HCT116 (cell line): ENCODE measurements around the gene ORC2. TPM values are rescaled to one million over a fixed set of nuclear protein-coding genes. Genes with fewer than 3 reads are reported as not detected.

Experiments
- ATAC-seq: fragments of 200-7000 bp; cut with Tn5 transposase; 2 replicates; pipeline ENCODE4 v1.9.1; 2020; ENCODE audit warnings: mild to moderate bottlenecking, moderate library complexity
- BruUV-seq: library from RNA; stranded (reverse); fragments of 400-500 nt; replicated peaks from 2 replicates; lab custom pipeline; 2021; lab: Mats Ljungman, UMichigan
- CTCF ChIA-PET: fragments of 300-600 bp; sonication (Branson Sonifier 250); formaldehyde crosslinking; loops from one replicate; lab custom pipeline; 2021; ENCODE audit warnings: antibody characterized with exemption; lab: Charles Lee
- POLR2A ChIA-PET: fragments of 300-600, 350-600 bp; sonication (Branson Sonifier 250); formaldehyde crosslinking; loops from one replicate; lab custom pipeline; 2021; ENCODE audit warnings: antibody characterized with exemption; lab: Charles Lee
- RAD21 ChIA-PET, 2 experiments: fragments of 300-600 bp; sonication (Branson Sonifier 250); formaldehyde crosslinking; loops; one replicate each; lab custom pipeline; 2023; ENCODE audit warnings: low total read pairs in 2 of 2; ENCODE audit not compliant: uncharacterized antibody in 2 of 2, unreplicated experiment in 2 of 2, low non-redundant PET in 1 of 2; lab: Charles Lee
- DNase-seq: peaks from one replicate; pipeline ENCODE4 v3.0.0-alpha.2; 2010; ENCODE audit warnings: low read depth, low spot score
- H2AFZ ChIP-seq: fragments of 200-600 bp; shearing (Covaris generic), sonication (generic); 2 replicates; pipeline ENCODE4 v1.6.1; 2017; ENCODE audit warnings: low read depth, mixed run types, mixed read lengths, antibody characterized with exemption, low read length; ENCODE audit not compliant: poor library complexity, severe bottlenecking
- H3K27ac ChIP-seq: 2 replicates; pipeline ENCODE4 v1.5.1; 2012; ENCODE audit warnings: low read depth, low read length
- H3K27me3 ChIP-seq: fragments of 200-600 bp; sonication (generic); 2 replicates; pipeline ENCODE4 v1.6.1; 2016; ENCODE audit warnings: mixed run types, low read length, mixed read lengths; ENCODE audit not compliant: insufficient read depth
- H3K36me3 ChIP-seq, 2 experiments: fragments of 200-500 bp in 1 of 2; fragments of 200-600 bp in 1 of 2; sonication (Bioruptor generic) in 1 of 2; sonication (generic) in 1 of 2; 2 replicates each; pipeline versions ENCODE4 v1.5.1 to v1.6.1; 2014 to 2016; ENCODE audit warnings: low read length in 2 of 2, inconsistent platforms in 1 of 2, mixed read lengths in 1 of 2, mixed run types in 1 of 2; ENCODE audit not compliant: insufficient read depth in 2 of 2, control insufficient read depth in 1 of 2
- H3K4me1 ChIP-seq, 2 experiments: fragments of 200-600 bp in 1 of 2; sonication (generic) in 1 of 2; 2 replicates each; pipeline versions ENCODE4 v1.5.1 to v1.6.1; 2012 to 2017; ENCODE audit warnings: low read length in 2 of 2, inconsistent platforms in 1 of 2, mild to moderate bottlenecking in 1 of 2, mixed read lengths in 1 of 2, mixed run types in 1 of 2, moderate library complexity in 1 of 2; ENCODE audit not compliant: insufficient read depth in 2 of 2, control insufficient read depth in 1 of 2
- H3K4me2 ChIP-seq: fragments of 200-600 bp; sonication (generic); 2 replicates; pipeline ENCODE4 v1.6.1; 2017; ENCODE audit warnings: mixed run types, low read length, mixed read lengths
- H3K4me3 ChIP-seq, 2 experiments: fragments of 200-600 bp in 1 of 2; sonication (generic) in 1 of 2; replicated peaks in 1 of 2; 2 replicates each; pipeline ENCODE4 v1.5.1; 2011 to 2016; ENCODE audit warnings: low read length in 2 of 2, control low read depth in 1 of 2, low read depth in 1 of 2, mild to moderate bottlenecking in 1 of 2, mixed read lengths in 1 of 2, mixed run types in 1 of 2
- H3K79me2 ChIP-seq: fragments of 200-600 bp; sonication (generic); 2 replicates; pipeline ENCODE4 v1.6.1; 2017; ENCODE audit warnings: mild to moderate bottlenecking, mixed run types, low read length, moderate library complexity, mixed read lengths; ENCODE audit not compliant: insufficient read depth
- H3K9ac ChIP-seq: fragments of 200-600 bp; sonication (generic); 2 replicates; pipeline ENCODE4 v1.6.1; 2016; ENCODE audit warnings: low read length, mixed read lengths
- H3K9me2 ChIP-seq: fragments of 200-600 bp; sonication (generic), shearing (Covaris generic); 2 replicates; pipeline ENCODE4 v1.6.1; 2017; ENCODE audit warnings: mixed run types, mild to moderate bottlenecking, moderate library complexity; ENCODE audit not compliant: insufficient read depth
- H3K9me3 ChIP-seq, 2 experiments: fragments of 200-500 bp in 1 of 2; fragments of 200-600 bp in 1 of 2; sonication (Bioruptor generic) in 1 of 2; sonication (generic) in 1 of 2; 2 replicates each; pipeline ENCODE4 v1.6.1; 2014 to 2017; ENCODE audit warnings: low read length in 2 of 2, mixed read lengths in 2 of 2, inconsistent platforms in 1 of 2, low read depth in 1 of 2, mild to moderate bottlenecking in 1 of 2, mixed run types in 1 of 2, moderate library complexity in 1 of 2; ENCODE audit not compliant: control insufficient read depth in 1 of 2, insufficient read depth in 1 of 2
- H4K20me1 ChIP-seq: fragments of 200-600 bp; sonication (generic), shearing (Covaris generic); 2 replicates; pipeline ENCODE4 v1.6.1; 2017; ENCODE audit warnings: mixed run types, mild to moderate bottlenecking, moderate library complexity; ENCODE audit not compliant: insufficient read depth
- CBX3 ChIP-seq: IDR thresholded peaks from 2 replicates; pipeline ENCODE4 v1.6.1; 2012; ENCODE audit warnings: low read depth
- CEBPB ChIP-seq: IDR thresholded peaks from 2 replicates; pipeline ENCODE4 v1.6.1; 2012; ENCODE audit warnings: low read depth
- EGR1 ChIP-seq: IDR thresholded peaks from 2 replicates; pipeline ENCODE4 v1.6.1; 2012; ENCODE audit warnings: low read depth
- EZH2phosphoT487 ChIP-seq: fragments of 200-600 bp; IDR thresholded peaks from 2 replicates; pipeline ENCODE4 v1.6.1; 2018; ENCODE audit warnings: antibody characterized with exemption, borderline replicate concordance
- FOSL1 ChIP-seq: IDR thresholded peaks from 2 replicates; pipeline ENCODE4 v1.6.1; 2012; ENCODE audit warnings: low read depth
- POLR2AphosphoS5 ChIP-seq: IDR thresholded peaks from 2 replicates; pipeline ENCODE4 v1.6.1; 2011; ENCODE audit warnings: mild to moderate bottlenecking, low read depth, low read length, moderate library complexity
- SIN3A ChIP-seq: IDR thresholded peaks from 2 replicates; pipeline ENCODE4 v1.6.1; 2012; ENCODE audit warnings: low read depth
- SP1 ChIP-seq: IDR thresholded peaks from 2 replicates; pipeline ENCODE4 v1.6.1; 2012; ENCODE audit warnings: low read depth
- TCF7L2 ChIP-seq: IDR thresholded peaks from 2 replicates; pipeline ENCODE4 v1.7.0; 2011; ENCODE audit warnings: borderline replicate concordance, inconsistent platforms; ENCODE audit not compliant: insufficient read depth, insufficient read length; ENCODE audit errors: extremely low read depth
- YY1 ChIP-seq: IDR thresholded peaks from 2 replicates; pipeline ENCODE4 v1.6.1; 2011; ENCODE audit warnings: low read length, low read depth, moderate library complexity, mild to moderate bottlenecking; ENCODE audit not compliant: insufficient replicate concordance; ENCODE audit errors: extremely low read depth
- ZNF274 ChIP-seq: fragments of 200-500 bp; sonication (Bioruptor generic); IDR thresholded peaks from 2 replicates; pipeline ENCODE4 v1.6.1; 2014; ENCODE audit warnings: mild to moderate bottlenecking, low read depth, low read length, inconsistent platforms
- intact Hi-C: fragments of 100-400 bp; cut with micrococcal nuclease; formaldehyde crosslinking; loops from 2 replicates; pipeline ENCODE4 v1.10.0; 2022
- total RNA-seq: library from RNA; stranded (reverse); gene quantifications from one replicate; pipeline ENCODE4 v1.2.1, GENCODE V29; 2021; ENCODE audit not compliant: unreplicated experiment
- TF ChIP-seq, protein P1 (sequence below): IDR thresholded peaks from 2 replicates; pipeline ENCODE4 v1.6.1; 2012; ENCODE audit warnings: low read depth
- TF ChIP-seq, protein P2 (sequence below), 3 experiments: fragments of 200-600 bp in 1 of 3; sonication (generic) in 1 of 3; IDR thresholded peaks in 2 of 3; conservative IDR thresholded peaks in 1 of 3; 2 replicates each; pipeline ENCODE4 v1.5.1; 2012 to 2017; ENCODE audit warnings: low read depth in 2 of 3, low read length in 2 of 3, antibody characterized with exemption in 1 of 3, borderline replicate concordance in 1 of 3, control low read depth in 1 of 3, mild to moderate bottlenecking in 1 of 3, mixed read lengths in 1 of 3, mixed run types in 1 of 3, moderate library complexity in 1 of 3; ENCODE audit not compliant: insufficient read depth in 1 of 3

Gene ORC2
- total RNA-seq, 1 experiment from 2014 or later, result 51.9 TPM

DNA sequence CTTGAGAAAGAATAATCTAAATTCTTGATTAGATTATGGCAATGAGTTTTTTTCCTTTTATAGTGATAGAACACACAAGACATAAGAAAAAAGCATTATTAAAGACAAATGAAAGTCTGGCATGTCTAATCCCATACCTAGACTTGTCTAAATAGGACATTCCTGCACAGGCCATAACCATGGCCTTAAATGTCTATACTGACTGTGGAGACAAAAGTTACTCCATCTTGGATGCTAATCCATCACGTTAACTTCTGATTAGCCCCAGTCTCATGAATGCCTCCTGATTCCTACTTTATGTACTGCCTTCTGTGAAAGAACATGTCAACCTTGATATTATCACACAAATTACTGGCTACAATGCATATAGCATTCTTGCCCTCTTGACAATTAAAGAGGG lies 23.6 kb downstream of the ORC2 start (continued):
- TF ChIP-seq, protein P1, sequence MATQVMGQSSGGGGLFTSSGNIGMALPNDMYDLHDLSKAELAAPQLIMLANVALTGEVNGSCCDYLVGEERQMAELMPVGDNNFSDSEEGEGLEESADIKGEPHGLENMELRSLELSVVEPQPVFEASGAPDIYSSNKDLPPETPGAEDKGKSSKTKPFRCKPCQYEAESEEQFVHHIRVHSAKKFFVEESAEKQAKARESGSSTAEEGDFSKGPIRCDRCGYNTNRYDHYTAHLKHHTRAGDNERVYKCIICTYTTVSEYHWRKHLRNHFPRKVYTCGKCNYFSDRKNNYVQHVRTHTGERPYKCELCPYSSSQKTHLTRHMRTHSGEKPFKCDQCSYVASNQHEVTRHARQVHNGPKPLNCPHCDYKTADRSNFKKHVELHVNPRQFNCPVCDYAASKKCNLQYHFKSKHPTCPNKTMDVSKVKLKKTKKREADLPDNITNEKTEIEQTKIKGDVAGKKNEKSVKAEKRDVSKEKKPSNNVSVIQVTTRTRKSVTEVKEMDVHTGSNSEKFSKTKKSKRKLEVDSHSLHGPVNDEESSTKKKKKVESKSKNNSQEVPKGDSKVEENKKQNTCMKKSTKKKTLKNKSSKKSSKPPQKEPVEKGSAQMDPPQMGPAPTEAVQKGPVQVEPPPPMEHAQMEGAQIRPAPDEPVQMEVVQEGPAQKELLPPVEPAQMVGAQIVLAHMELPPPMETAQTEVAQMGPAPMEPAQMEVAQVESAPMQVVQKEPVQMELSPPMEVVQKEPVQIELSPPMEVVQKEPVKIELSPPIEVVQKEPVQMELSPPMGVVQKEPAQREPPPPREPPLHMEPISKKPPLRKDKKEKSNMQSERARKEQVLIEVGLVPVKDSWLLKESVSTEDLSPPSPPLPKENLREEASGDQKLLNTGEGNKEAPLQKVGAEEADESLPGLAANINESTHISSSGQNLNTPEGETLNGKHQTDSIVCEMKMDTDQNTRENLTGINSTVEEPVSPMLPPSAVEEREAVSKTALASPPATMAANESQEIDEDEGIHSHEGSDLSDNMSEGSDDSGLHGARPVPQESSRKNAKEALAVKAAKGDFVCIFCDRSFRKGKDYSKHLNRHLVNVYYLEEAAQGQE, result no peak
- TF ChIP-seq, protein P2, sequence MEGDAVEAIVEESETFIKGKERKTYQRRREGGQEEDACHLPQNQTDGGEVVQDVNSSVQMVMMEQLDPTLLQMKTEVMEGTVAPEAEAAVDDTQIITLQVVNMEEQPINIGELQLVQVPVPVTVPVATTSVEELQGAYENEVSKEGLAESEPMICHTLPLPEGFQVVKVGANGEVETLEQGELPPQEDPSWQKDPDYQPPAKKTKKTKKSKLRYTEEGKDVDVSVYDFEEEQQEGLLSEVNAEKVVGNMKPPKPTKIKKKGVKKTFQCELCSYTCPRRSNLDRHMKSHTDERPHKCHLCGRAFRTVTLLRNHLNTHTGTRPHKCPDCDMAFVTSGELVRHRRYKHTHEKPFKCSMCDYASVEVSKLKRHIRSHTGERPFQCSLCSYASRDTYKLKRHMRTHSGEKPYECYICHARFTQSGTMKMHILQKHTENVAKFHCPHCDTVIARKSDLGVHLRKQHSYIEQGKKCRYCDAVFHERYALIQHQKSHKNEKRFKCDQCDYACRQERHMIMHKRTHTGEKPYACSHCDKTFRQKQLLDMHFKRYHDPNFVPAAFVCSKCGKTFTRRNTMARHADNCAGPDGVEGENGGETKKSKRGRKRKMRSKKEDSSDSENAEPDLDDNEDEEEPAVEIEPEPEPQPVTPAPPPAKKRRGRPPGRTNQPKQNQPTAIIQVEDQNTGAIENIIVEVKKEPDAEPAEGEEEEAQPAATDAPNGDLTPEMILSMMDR (IDR thresholded peaks at IDR 0.05 in 2 of 3, conservative IDR thresholded peaks at IDR 0.05 in 1 of 3; ENCODE audit: borderline replicate concordance in 1 of 3, insufficient read depth in 1 of 3, low read depth in 2 of 3, low read length in 2 of 3), result no peak

DNA sequence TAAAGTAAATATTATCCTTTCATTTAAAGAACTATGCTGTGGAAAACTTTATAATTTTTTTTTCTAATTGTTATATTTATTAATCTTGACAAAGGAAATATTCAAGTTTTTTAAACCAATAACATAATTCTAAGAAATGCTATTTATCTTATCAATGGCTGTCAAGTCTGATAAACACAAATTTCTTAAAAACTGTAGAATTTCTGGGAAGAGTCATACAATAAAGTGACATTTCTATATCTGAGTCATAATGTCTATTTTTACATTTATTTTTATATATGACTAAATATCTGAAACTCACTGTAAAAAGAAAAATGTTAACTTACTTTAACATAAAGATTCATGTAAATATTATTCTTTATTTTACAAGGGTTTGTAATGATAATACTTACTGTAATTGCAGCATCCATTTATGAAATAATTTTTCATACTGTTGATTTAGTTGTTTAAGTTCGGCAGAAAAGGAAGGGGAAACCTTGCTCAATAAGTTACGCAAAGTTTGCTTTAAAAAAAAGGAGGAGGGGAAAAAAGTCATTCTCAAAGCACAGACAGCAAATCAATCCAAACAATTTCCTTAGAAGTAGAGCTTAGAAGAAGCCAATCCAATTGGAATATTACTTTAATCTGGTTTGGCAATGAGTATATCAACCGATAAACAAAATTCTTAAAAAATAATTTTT lies 32.4 kb downstream of the ORC2 start:
- TF ChIP-seq POLR2AphosphoS5 (no peak), SP1 (no peak), TCF7L2 (no peak), CBX3 (no peak), EZH2phosphoT487 (no peak), CEBPB (no peak), FOSL1 (no peak), ZNF274 (no peak), SIN3A (no peak), EGR1 (no peak), YY1 (no peak)
- TF ChIP-seq, protein P2 (IDR thresholded peaks at IDR 0.05 in 2 of 3, conservative IDR thresholded peaks at IDR 0.05 in 1 of 3; ENCODE audit: borderline replicate concordance in 1 of 3, insufficient read depth in 1 of 3, low read depth in 2 of 3, low read length in 2 of 3), result no peak
- Histone ChIP-seq H3K27me3 (no peaks in the 10 kb centered on the region), H3K79me2 (no peaks in the 10 kb centered on the region), H4K20me1 (no peaks in the 10 kb centered on the region), H3K36me3 (peaks cover 34 to 47% of the 10 kb centered on the region in 2 experiments), H3K9me2 (no peaks in the 10 kb centered on the region), H3K4me1 (no peaks in the 10 kb centered on the region), H3K9ac (no peak overlapping the region), H3K4me2 (no peak overlapping the region), H3K4me3 (no peak overlapping the region), H2AFZ (no peak overlapping the region), H3K9me3 (no peaks in the 10 kb centered on the region), H3K27ac (no peak overlapping the region)
- POLR2A ChIA-PET, result no interaction called here
- RAD21 ChIA-PET, result no interaction called here
- no TSS peak for BruUV-seq
- ATAC-seq (no peak), DNase-seq (no peak)
- intact Hi-C loops, result no loop called here
- CTCF ChIA-PET, result no interaction called here
